ENCODE measurements around the gene AIFM3.

DNA sequence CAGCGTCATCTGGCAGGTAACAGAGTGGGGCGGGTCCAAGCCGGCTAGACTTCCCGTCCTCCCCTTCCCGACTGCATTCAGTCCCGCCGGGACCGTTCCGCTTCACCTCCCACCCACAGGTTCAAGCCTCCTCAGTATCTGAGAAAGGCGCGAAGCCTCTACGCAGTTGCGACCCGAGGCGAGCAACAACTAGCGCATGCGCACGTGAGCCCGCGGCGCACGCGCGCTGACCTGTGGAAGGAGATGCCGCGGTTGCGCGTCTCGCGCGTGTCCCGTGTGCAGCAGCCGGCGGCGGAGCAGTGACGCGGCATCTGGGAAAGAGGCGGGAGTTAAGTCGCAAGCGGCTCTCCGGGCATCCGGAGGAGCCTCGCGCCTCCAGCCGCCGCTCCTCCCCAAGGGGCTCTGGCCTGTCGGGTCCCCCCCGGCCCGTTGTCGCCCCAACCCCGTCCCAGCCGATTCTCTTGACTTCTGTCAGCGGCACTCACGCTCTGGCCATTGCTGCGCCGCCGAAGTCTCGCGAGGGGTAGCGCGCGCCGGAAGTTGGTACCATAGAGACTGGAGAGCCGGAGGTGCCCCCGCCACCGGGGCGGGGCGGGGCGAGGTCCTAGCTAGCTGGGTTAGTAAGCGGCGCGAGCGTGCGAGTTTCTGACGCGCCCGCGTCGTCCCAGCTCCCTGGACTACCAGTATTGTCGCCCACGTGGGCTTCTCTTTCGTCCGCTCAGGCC lies 34.7 kb downstream of the AIFM3 start, which contains the start of gene THAP7:
- TF ChIP-seq, protein P1, sequence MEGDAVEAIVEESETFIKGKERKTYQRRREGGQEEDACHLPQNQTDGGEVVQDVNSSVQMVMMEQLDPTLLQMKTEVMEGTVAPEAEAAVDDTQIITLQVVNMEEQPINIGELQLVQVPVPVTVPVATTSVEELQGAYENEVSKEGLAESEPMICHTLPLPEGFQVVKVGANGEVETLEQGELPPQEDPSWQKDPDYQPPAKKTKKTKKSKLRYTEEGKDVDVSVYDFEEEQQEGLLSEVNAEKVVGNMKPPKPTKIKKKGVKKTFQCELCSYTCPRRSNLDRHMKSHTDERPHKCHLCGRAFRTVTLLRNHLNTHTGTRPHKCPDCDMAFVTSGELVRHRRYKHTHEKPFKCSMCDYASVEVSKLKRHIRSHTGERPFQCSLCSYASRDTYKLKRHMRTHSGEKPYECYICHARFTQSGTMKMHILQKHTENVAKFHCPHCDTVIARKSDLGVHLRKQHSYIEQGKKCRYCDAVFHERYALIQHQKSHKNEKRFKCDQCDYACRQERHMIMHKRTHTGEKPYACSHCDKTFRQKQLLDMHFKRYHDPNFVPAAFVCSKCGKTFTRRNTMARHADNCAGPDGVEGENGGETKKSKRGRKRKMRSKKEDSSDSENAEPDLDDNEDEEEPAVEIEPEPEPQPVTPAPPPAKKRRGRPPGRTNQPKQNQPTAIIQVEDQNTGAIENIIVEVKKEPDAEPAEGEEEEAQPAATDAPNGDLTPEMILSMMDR (IDR thresholded peaks at IDR 0.05; ENCODE audit: borderline replicate concordance, extremely low read depth, low read length, poor library complexity, severe bottlenecking) = no peak
- TF ChIP-seq EZH2 (IDR thresholded peaks at IDR 0.05; ENCODE audit: borderline replicate concordance, low read depth, low read length, severe bottlenecking) = no peak
